HG02970 (cell line): ENCODE data around the gene TMEM140.

Experiments
- ATAC-seq: cut with Tn5 transposase; IDR thresholded peaks from one replicate; pipeline ENCODE4 v1.9.1; 2021; ENCODE audit warnings: mild to moderate bottlenecking, moderate library complexity, moderate number of reproducible peaks; ENCODE audit not compliant: unreplicated experiment, low FRiP score

Gene TMEM140

GRCh38 chr7:135158141-135158655 lies 10.3 kb downstream of the TMEM140 start:
- no peak for ATAC-seq

- no peak for ATAC-seq
Measured at GRCh38 chr7:135158874-135159273, 11.0 kb downstream of the TMEM140 start.

- ATAC-seq, result no peak
Measured at GRCh38 chr7:135159359-135160085, 11.7 kb downstream of the TMEM140 start.

- ATAC-seq, result no peak
Measured at GRCh38 chr7:135160098-135160857, 12.4 kb downstream of the TMEM140 start.

GRCh38 chr7:135160858-135161653 lies 13.2 kb downstream of the TMEM140 start:
- no peak for ATAC-seq

GRCh38 chr7:135161669-135162068 lies 13.8 kb downstream of the TMEM140 start:
- no peak for ATAC-seq

- ATAC-seq, result no peak
Measured at GRCh38 chr7:135162382-135163001, 14.6 kb downstream of the TMEM140 start.

- no peak for ATAC-seq
Measured at GRCh38 chr7:135164357-135165061, 16.6 kb downstream of the TMEM140 start.

GRCh38 chr7:135165862-135166261 lies 18.0 kb downstream of the TMEM140 start:
- no peak for ATAC-seq

GRCh38 chr7:135166338-135166990 lies 18.6 kb downstream of the TMEM140 start:
- no peak for ATAC-seq

- no peak for ATAC-seq
Measured at GRCh38 chr7:135167365-135167917, 19.6 kb downstream of the TMEM140 start.

- ATAC-seq, result no peak
Measured at GRCh38 chr7:135168001-135168400, 20.1 kb downstream of the TMEM140 start.

- ATAC-seq, result no peak
Measured at GRCh38 chr7:135168489-135169140, 20.7 kb downstream of the TMEM140 start.

GRCh38 chr7:135169141-135169963 lies 21.5 kb downstream of the TMEM140 start:
- ATAC-seq, result no peak

GRCh38 chr7:135169964-135170273 lies 22.0 kb downstream of the TMEM140 start:
- peak; percentile 2 for ATAC-seq

GRCh38 chr7:135170274-135170997 lies 22.6 kb downstream of the TMEM140 start, which contains the start of gene CYREN:
Gene CYREN (minus strand): TSS chr7:135170707. CDS start chr7:135168922, 1,785 bp downstream.
- ATAC-seq, result peak; percentile 73

- peak; percentile 23 for ATAC-seq
Measured at GRCh38 chr7:135170998-135171481, 23.2 kb downstream of the TMEM140 start.
